ENCODE results near the gene DRAM1. TPM values are rescaled to one million over a fixed set of nuclear protein-coding genes. Genes with fewer than 3 reads are reported as not detected.

The DRAM1 gene
- total and polyA plus RNA-seq, 10 of the 15 experiments (the other 5 are each of a cell fraction or from before 2014, with no cell fraction given) = 22.4 to 91.5 (median 41.4) TPM

- SMC1A ChIA-PET (ENCODE audit: uncharacterized antibody, unreplicated experiment) = interaction anchor here (0.9 to 2.7 kb wide), 4 partner anchors 9 to 24 kb away, joined by 3 to 11 read pairs (median 4); no protein-coding TSS in a partner anchor
- in situ Hi-C loops (cut with MboI) (no loop called here), intact Hi-C loops (cut with micrococcal nuclease; ENCODE audit: unreplicated experiment) (no loop called here)
- ATAC-seq (no peak), DNase-seq (ENCODE audit: low read depth, low spot score) (no peak), FAIRE-seq (no peak)
- H3K4me2 ChIP-seq (ENCODE audit: control insufficient read depth, insufficient read depth) = no peak overlapping the region
- H3K36me3 ChIP-seq (ENCODE audit: control insufficient read depth in 2 of 2, insufficient read depth in 2 of 2, low read length in 1 of 2) = no peaks in the 10 kb centered on the region
- H3K4me3 ChIP-seq = no peak overlapping the region
- H3K9ac ChIP-seq (ENCODE audit: control insufficient read depth, insufficient read depth, low read length) = no peak overlapping the region
- H3K79me2 ChIP-seq (ENCODE audit: control insufficient read depth, insufficient read depth, low read length) = no peaks in the 10 kb centered on the region
- no peak overlapping the region for H3K27ac ChIP-seq (ENCODE audit: control insufficient read depth, insufficient read depth)
- POLR2A ChIA-PET = interaction anchor here (0.9 to 1.6 kb wide), 3 partner anchors 11 to 37 kb away, joined by 3 to 9 read pairs (median 3); no protein-coding TSS in a partner anchor
- no peaks in the 10 kb centered on the region for H4K20me1 ChIP-seq (ENCODE audit: control insufficient read depth, insufficient read depth)
- no peaks in the 10 kb centered on the region for H3K27me3 ChIP-seq (replicated peaks in 1 of 2; ENCODE audit: control insufficient read depth in 2 of 2, insufficient read depth in 2 of 2, low read length in 1 of 2)
- H3K9me3 ChIP-seq (replicated peaks; ENCODE audit: control insufficient read depth, insufficient read depth, low read length) = peaks cover 4% of the 10 kb centered on the region; the same call in 2 of the 3 replicates
- BruUV-seq (replicated peaks) = no TSS peak
- H3K4me1 ChIP-seq (ENCODE audit: control insufficient read depth, insufficient read depth, low read length) = peaks cover 13% of the 10 kb centered on the region
- no peak overlapping the region for H2AFZ ChIP-seq (ENCODE audit: control insufficient read depth, low read depth, low read length)
- RAD21 ChIA-PET (ENCODE audit: unreplicated experiment) = interaction anchor here (0.7 to 1.2 kb wide), 2 partner anchors 16 to 24 kb away, joined by 3 read pairs; no protein-coding TSS in a partner anchor
- CTCF ChIA-PET = interaction anchor here (0.7 to 1.9 kb wide), 5 partner anchors 11 to 34 kb away, joined by 3 to 5 read pairs (median 4); partner anchors contain the start of gene GNPTAB
- TF ChIP-seq, protein P1, sequence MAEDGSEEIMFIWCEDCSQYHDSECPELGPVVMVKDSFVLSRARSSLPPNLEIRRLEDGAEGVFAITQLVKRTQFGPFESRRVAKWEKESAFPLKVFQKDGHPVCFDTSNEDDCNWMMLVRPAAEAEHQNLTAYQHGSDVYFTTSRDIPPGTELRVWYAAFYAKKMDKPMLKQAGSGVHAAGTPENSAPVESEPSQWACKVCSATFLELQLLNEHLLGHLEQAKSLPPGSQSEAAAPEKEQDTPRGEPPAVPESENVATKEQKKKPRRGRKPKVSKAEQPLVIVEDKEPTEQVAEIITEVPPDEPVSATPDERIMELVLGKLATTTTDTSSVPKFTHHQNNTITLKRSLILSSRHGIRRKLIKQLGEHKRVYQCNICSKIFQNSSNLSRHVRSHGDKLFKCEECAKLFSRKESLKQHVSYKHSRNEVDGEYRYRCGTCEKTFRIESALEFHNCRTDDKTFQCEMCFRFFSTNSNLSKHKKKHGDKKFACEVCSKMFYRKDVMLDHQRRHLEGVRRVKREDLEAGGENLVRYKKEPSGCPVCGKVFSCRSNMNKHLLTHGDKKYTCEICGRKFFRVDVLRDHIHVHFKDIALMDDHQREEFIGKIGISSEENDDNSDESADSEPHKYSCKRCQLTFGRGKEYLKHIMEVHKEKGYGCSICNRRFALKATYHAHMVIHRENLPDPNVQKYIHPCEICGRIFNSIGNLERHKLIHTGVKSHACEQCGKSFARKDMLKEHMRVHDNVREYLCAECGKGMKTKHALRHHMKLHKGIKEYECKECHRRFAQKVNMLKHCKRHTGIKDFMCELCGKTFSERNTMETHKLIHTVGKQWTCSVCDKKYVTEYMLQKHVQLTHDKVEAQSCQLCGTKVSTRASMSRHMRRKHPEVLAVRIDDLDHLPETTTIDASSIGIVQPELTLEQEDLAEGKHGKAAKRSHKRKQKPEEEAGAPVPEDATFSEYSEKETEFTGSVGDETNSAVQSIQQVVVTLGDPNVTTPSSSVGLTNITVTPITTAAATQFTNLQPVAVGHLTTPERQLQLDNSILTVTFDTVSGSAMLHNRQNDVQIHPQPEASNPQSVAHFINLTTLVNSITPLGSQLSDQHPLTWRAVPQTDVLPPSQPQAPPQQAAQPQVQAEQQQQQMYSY (CRISPR knock-in tag; IDR thresholded peaks at IDR 0.05) = no peak
- no peak for TF ChIP-seq TARDBP (IDR thresholded peaks at IDR 0.05; ENCODE audit: borderline replicate concordance)
- TF ChIP-seq CHD4 (IDR thresholded peaks at IDR 0.05) = no peak
- TF ChIP-seq, protein P2, sequence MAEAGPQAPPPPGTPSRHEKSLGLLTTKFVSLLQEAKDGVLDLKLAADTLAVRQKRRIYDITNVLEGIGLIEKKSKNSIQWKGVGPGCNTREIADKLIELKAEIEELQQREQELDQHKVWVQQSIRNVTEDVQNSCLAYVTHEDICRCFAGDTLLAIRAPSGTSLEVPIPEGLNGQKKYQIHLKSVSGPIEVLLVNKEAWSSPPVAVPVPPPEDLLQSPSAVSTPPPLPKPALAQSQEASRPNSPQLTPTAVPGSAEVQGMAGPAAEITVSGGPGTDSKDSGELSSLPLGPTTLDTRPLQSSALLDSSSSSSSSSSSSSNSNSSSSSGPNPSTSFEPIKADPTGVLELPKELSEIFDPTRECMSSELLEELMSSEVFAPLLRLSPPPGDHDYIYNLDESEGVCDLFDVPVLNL (IDR thresholded peaks at IDR 0.05; ENCODE audit: low read depth, low read length) = no peak
- no peak for TF ChIP-seq USF2 (IDR thresholded peaks at IDR 0.05; ENCODE audit: borderline replicate concordance, low read depth, low read length)
- no peak for TF ChIP-seq ZNF592 (IDR thresholded peaks at IDR 0.05)
- no peak for TF ChIP-seq TBL1XR1 (IDR thresholded peaks at IDR 0.05; ENCODE audit: low read depth, low read length)
- TF ChIP-seq MYC (IDR thresholded peaks at IDR 0.05; ENCODE audit: insufficient read depth, insufficient read length, insufficient replicate concordance, low read length, severe bottlenecking) = no peak
- TF ChIP-seq, protein P3, sequence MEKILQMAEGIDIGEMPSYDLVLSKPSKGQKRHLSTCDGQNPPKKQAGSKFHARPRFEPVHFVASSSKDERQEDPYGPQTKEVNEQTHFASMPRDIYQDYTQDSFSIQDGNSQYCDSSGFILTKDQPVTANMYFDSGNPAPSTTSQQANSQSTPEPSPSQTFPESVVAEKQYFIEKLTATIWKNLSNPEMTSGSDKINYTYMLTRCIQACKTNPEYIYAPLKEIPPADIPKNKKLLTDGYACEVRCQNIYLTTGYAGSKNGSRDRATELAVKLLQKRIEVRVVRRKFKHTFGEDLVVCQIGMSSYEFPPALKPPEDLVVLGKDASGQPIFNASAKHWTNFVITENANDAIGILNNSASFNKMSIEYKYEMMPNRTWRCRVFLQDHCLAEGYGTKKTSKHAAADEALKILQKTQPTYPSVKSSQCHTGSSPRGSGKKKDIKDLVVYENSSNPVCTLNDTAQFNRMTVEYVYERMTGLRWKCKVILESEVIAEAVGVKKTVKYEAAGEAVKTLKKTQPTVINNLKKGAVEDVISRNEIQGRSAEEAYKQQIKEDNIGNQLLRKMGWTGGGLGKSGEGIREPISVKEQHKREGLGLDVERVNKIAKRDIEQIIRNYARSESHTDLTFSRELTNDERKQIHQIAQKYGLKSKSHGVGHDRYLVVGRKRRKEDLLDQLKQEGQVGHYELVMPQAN (conservative IDR thresholded peaks at IDR 0.05) = no peak
- no peak for TF ChIP-seq IRF4 (IDR thresholded peaks at IDR 0.05; ENCODE audit: low read depth, low read length)
- no peak for TF ChIP-seq ZNF384 (IDR thresholded peaks at IDR 0.05; ENCODE audit: borderline replicate concordance, low read depth, low read length)
- no peak for TF ChIP-seq MXI1 (IDR thresholded peaks at IDR 0.05; ENCODE audit: low read depth, low read length)
Measured at GRCh38 chr12:101863981-101864380, 13.4 kb upstream of the DRAM1 start.
